Measurements from ENCODE around the gene BEX2. TPM values are rescaled to one million over a fixed set of nuclear protein-coding genes. Genes with fewer than 3 reads are reported as not detected.

Gene BEX2
- total and polyA plus RNA-seq, 2 donors: 26.1 to 77.7 TPM

DNA sequence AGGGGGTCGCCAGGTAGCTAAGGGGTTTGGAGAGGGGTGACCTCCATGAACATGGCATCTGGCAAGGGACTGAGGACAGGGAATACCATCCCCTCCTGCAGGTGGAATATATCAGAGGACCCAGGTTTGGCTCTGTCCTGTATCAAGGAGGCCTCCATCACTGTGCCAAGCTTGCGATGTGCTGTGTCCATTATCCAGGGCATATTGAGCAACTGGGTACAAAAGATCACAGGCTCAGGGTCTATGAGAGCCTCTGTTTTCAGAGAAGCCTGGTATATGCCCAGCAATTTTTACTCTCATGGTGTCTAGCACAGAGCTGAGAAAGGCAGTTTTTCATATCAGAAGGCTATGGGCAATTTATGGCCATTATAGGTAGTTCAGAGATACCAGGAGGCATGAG is 17.7 kb downstream of the BEX2 start:
- Histone ChIP-seq H3K4me1 (ENCODE audit: control insufficient read depth in 2 of 2, insufficient read depth in 2 of 2, low read length in 2 of 2) (no peaks in the 10 kb centered on the region), H3K36me3 (ENCODE audit: control insufficient read depth in 2 of 2, insufficient read depth in 2 of 2, low read length in 1 of 2) (no peaks in the 10 kb centered on the region), H3K4me3 (ENCODE audit: low read length in 2 of 2) (no peak overlapping the region), H3K27me3 (ENCODE audit: control insufficient read depth in 2 of 2, insufficient read depth in 1 of 2, low read length in 1 of 2) (no peaks in the 10 kb centered on the region), H3K27ac (ENCODE audit: low read depth in 1 of 2, low read length in 1 of 2) (no peak overlapping the region), H3K9me3 (ENCODE audit: control insufficient read depth in 2 of 2, insufficient read depth in 1 of 2, low read length in 1 of 2) (no peaks in the 10 kb centered on the region)
- WGBS: 98% methylated on average over 2 of the region's 2 CpGs
- DNase-seq (ENCODE audit: low read depth in 6 of 9, low spot score in 9 of 9): no peak

DNA sequence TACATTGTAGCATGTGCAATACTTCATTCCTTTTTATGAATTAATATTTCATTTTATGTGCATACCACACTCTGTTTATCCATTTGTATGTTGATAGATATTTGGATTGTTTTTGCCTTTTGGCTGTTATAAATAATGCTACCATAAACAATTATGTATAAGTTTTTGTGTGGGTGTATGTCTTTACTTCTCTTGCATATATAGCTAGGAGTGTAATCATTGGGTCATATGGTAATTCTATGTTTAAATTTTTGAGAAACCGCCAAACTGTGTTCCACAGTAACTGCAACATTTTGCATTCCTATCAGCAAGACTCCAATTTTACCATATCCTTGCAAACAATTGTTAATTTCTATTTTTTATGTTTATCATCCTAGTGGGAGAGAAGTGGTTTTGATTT is 31.2 kb downstream of the BEX2 start:
- no peak for DNase-seq (ENCODE audit: low read depth in 6 of 9, low spot score in 9 of 9)
- no peaks in the 10 kb centered on the region for H3K36me3 ChIP-seq (ENCODE audit: control insufficient read depth in 2 of 2, insufficient read depth in 2 of 2, low read length in 1 of 2)
- H3K4me1 ChIP-seq (ENCODE audit: control insufficient read depth in 2 of 2, insufficient read depth in 2 of 2, low read length in 2 of 2): no peaks in the 10 kb centered on the region
- H3K9me3 ChIP-seq (ENCODE audit: control insufficient read depth in 2 of 2, insufficient read depth in 1 of 2, low read length in 1 of 2): no peaks in the 10 kb centered on the region
- 100% methylated on average over 1 of the region's 1 CpG for whole genome bisulfite sequencing
- H3K27me3 ChIP-seq (ENCODE audit: control insufficient read depth in 2 of 2, insufficient read depth in 1 of 2, low read length in 1 of 2): peaks cover 0 to 33% of the 10 kb centered on the region in 2 donors
- H3K27ac ChIP-seq (ENCODE audit: low read depth in 1 of 2, low read length in 1 of 2): no peak overlapping the region
- H3K4me3 ChIP-seq (ENCODE audit: low read length in 2 of 2): no peak overlapping the region

DNA sequence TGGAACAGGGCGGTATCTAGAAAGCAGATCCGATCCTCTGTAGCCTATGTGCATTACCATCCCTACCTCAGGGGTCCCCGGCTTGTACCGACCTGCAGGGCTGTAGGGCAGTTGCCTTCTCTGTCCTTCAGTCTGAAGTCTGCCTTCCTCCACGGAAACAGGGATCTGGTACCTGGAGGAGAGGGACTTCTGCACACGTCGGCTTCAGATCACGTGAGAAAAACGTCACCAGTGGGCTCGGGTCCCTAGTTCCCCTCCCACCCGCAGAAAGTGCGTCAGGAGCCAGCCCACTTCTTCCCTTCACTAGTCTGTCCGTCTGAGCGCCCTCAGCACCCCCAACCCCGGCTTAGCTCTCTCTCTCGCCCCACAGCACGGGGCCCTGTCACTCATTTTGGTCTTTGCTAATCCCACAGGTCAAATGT is 34.2 kb downstream of the BEX2 start, which contains the start of gene TCEAL5:
TSS of gene TCEAL5 (minus strand) at position 170 of the 422 bp plus-strand sequence. CDS start 2,187 bp downstream, outside the sequence.
- no peak within 1 kb of the TSS for H3K4me3 ChIP-seq (ENCODE audit: low read length in 2 of 2)
- H3K27me3 ChIP-seq (ENCODE audit: control insufficient read depth in 2 of 2, insufficient read depth in 1 of 2, low read length in 1 of 2): peaks cover 0 to 37% of the 10 kb centered on the region in 2 donors
- H3K36me3 ChIP-seq (ENCODE audit: control insufficient read depth in 2 of 2, insufficient read depth in 2 of 2, low read length in 1 of 2): no peaks in the 10 kb centered on the region
- H3K27ac ChIP-seq (ENCODE audit: low read depth in 1 of 2, low read length in 1 of 2): no peak within 1 kb of the TSS
- H3K9me3 ChIP-seq (ENCODE audit: control insufficient read depth in 2 of 2, insufficient read depth in 1 of 2, low read length in 1 of 2): no peaks in the 10 kb centered on the region
- DNase-seq (ENCODE audit: low read depth in 6 of 9, low spot score in 9 of 9): no peak
- 1% methylated on average over 17 of the region's 17 CpGs for WGBS
- no peaks in the 10 kb centered on the region for H3K4me1 ChIP-seq (ENCODE audit: control insufficient read depth in 2 of 2, insufficient read depth in 2 of 2, low read length in 2 of 2)

DNA sequence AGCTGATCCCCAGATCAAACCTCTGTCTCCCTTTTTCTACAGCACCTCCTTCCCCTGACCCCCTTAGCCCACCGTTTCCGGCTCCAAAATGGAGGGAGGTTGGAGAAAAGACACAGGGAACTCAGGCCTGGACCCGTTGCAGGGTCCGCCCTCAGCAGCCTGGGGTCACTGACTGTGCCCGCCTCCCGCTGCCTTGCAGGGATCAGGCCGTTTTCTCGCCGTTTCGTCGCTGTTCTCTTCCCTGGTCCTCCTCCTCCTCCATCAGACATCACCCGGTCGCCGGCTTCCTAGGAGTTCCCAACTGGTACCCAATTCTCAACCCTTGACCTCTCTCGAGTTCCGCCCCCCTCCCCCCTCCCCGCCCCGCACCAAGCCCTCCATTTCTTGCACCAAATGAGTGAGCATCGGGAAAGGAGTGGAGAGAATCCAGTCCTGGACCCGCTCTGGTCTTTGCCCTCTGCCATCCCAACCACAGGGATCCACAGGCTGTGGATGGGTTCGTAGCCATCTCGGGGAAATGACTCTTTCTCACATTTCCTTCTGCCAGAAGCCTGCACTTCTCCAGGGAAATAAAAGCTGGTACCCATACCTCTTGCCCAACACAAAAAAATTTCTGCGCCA is 34.7 kb downstream of the BEX2 start:
- no peaks in the 10 kb centered on the region for H3K9me3 ChIP-seq (ENCODE audit: control insufficient read depth in 2 of 2, insufficient read depth in 1 of 2, low read length in 1 of 2)
- H3K4me1 ChIP-seq (ENCODE audit: control insufficient read depth in 2 of 2, insufficient read depth in 2 of 2, low read length in 2 of 2): no peaks in the 10 kb centered on the region
- H3K27ac ChIP-seq (ENCODE audit: low read depth in 1 of 2, low read length in 1 of 2): no peak overlapping the region
- H3K4me3 ChIP-seq (ENCODE audit: low read length in 2 of 2): no peak overlapping the region
- WGBS: 22% methylated on average over 23 of the region's 23 CpGs
- H3K27me3 ChIP-seq (ENCODE audit: control insufficient read depth in 2 of 2, insufficient read depth in 1 of 2, low read length in 1 of 2): peaks cover 0 to 37% of the 10 kb centered on the region in 2 donors
- DNase-seq (ENCODE audit: low read depth in 6 of 9, low spot score in 9 of 9): no peak
- no peaks in the 10 kb centered on the region for H3K36me3 ChIP-seq (ENCODE audit: control insufficient read depth in 2 of 2, insufficient read depth in 2 of 2, low read length in 1 of 2)

DNA sequence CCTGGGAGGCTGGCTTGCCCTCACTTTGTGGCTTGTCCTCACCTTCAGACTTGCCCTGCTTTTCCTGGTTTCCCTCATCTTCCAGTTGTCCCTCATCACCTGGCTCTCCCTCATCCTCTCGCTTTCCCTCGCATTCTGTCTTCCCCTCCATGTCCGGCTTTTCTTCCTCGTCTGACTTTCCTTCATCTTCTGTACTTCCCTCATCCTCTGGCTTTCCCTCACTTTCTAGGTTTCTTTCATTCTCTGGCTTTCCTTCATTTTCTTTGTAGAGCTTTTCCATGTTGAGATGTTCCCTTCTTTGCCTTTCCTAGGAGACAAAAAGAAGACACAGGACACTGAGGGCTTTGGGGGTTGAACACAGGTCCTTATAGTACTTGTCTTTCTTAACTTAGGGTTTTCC is 36.5 kb downstream of the BEX2 start:
- 98% methylated on average over 4 of the region's 4 CpGs for WGBS
- Histone ChIP-seq H3K9me3 (ENCODE audit: control insufficient read depth in 2 of 2, insufficient read depth in 1 of 2, low read length in 1 of 2) (no peaks in the 10 kb centered on the region), H3K36me3 (ENCODE audit: control insufficient read depth in 2 of 2, insufficient read depth in 2 of 2, low read length in 1 of 2) (no peaks in the 10 kb centered on the region), H3K4me1 (ENCODE audit: control insufficient read depth in 2 of 2, insufficient read depth in 2 of 2, low read length in 2 of 2) (no peaks in the 10 kb centered on the region), H3K27me3 (ENCODE audit: control insufficient read depth in 2 of 2, insufficient read depth in 1 of 2, low read length in 1 of 2) (peaks cover 0 to 37% of the 10 kb centered on the region in 2 donors), H3K4me3 (ENCODE audit: low read length in 2 of 2) (no peak overlapping the region), H3K27ac (ENCODE audit: low read depth in 1 of 2, low read length in 1 of 2) (no peak overlapping the region)
- no peak for DNase-seq (ENCODE audit: low read depth in 6 of 9, low spot score in 9 of 9)

Other genes with a start within 250 kb of the BEX2 start
- gene BEX1, start 246.8 kb downstream of the BEX2 start, total RNA-seq: 2.3 TPM
- gene BEX1, start 246.8 kb downstream of the BEX2 start, polyA plus RNA-seq: 3.1 TPM
- 0.05 TPM for gene NXF3, start 217.8 kb downstream of the BEX2 start, total RNA-seq
- gene NXF3, start 217.8 kb downstream of the BEX2 start, polyA plus RNA-seq: 0.68 TPM
- 39.0 TPM for gene BEX4, start 95.9 kb downstream of the BEX2 start, total RNA-seq
- gene BEX4, start 95.9 kb downstream of the BEX2 start, polyA plus RNA-seq: 105 TPM
- gene TCEAL8, start 55.8 kb downstream of the BEX2 start, total RNA-seq: 90.6 TPM
- gene TCEAL8, start 55.8 kb downstream of the BEX2 start, polyA plus RNA-seq: 116 TPM
- gene TCEAL5, start 34.2 kb downstream of the BEX2 start, total RNA-seq: 0.42 TPM
- gene TCEAL5, start 34.2 kb downstream of the BEX2 start, polyA plus RNA-seq: 0.52 TPM
- 6.1 TPM for gene TCEAL7, start 19.2 kb upstream of the BEX2 start, total RNA-seq
- 18.6 TPM for gene TCEAL7, start 19.2 kb upstream of the BEX2 start, polyA plus RNA-seq
- gene TCEAL9, start 45.5 kb upstream of the BEX2 start, total RNA-seq: 33.2 TPM
- 192 TPM for gene TCEAL9, start 45.5 kb upstream of the BEX2 start, polyA plus RNA-seq
- gene BEX3, start 65.5 kb upstream of the BEX2 start, total RNA-seq: 126 TPM
- 218 TPM for gene BEX3, start 65.5 kb upstream of the BEX2 start, polyA plus RNA-seq
- 0.09 TPM for gene RAB40A, start 208.5 kb upstream of the BEX2 start, total RNA-seq
- 0.48 TPM for gene RAB40A, start 208.5 kb upstream of the BEX2 start, polyA plus RNA-seq